Suprapubic skin (tissue), 4 donors: ENCODE results near the gene PTPRH. TPM values are rescaled to one million over a fixed set of nuclear protein-coding genes. Genes with fewer than 3 reads are reported as not detected.

ENCODE experiments used
- DNase-seq, 2 donors: peaks; one replicate each; pipeline ENCODE4 v3.0.0-alpha.2; 2019; ENCODE audit warnings: low spot score in 2 of 2
- H3K27ac ChIP-seq: fragments of 200-600 bp; sonication (generic); one replicate; pipeline ENCODE4 v1.5.1; 2019
- H3K27me3 ChIP-seq: fragments of 200-600 bp; sonication (generic); one replicate; pipeline ENCODE4 v1.5.1; 2019
- H3K36me3 ChIP-seq: fragments of 200-600 bp; sonication (generic); one replicate; pipeline ENCODE4 v1.5.1; 2019
- H3K4me1 ChIP-seq: fragments of 200-600 bp; sonication (generic); one replicate; pipeline ENCODE4 v1.5.1; 2019
- H3K4me3 ChIP-seq: fragments of 200-600 bp; sonication (generic); one replicate; pipeline ENCODE4 v1.5.1; 2019; ENCODE audit warnings: mild to moderate bottlenecking
- H3K9me3 ChIP-seq: fragments of 200-600 bp; sonication (generic); one replicate; pipeline ENCODE4 v1.5.1; 2019
- CTCF ChIP-seq, 2 donors: fragments of 200-600 bp in 1 of 2; fragments of 450-650 bp in 1 of 2; sonication (generic) in 1 of 2; IDR thresholded peaks; one replicate each; pipeline ENCODE4 v1.5.1; 2016 to 2019; ENCODE audit warnings: antibody characterized with exemption in 2 of 2, mild to moderate bottlenecking in 1 of 2, moderate library complexity in 1 of 2
- EP300 ChIP-seq: sonication (generic); formaldehyde crosslinking; IDR thresholded peaks from one replicate; pipeline ENCODE4 v1.6.1; 2017; ENCODE audit warnings: antibody characterized with exemption
- POLR2A ChIP-seq, 2 donors: fragments of 450-650 bp; IDR thresholded peaks; one replicate each; pipeline ENCODE4 v1.6.1; 2017; ENCODE audit warnings: antibody characterized with exemption in 2 of 2, mild to moderate bottlenecking in 2 of 2, moderate library complexity in 2 of 2
- POLR2AphosphoS5 ChIP-seq, 3 donors: sonication (generic); formaldehyde crosslinking; IDR thresholded peaks; one replicate each; pipeline ENCODE4 v1.6.1; 2017; ENCODE audit warnings: antibody characterized with exemption in 3 of 3
- WGBS: methylation state at CpG from one replicate; pipeline ENCODE4 v1.1.5; 2018; 5-methylcytosine and 5-hydroxymethylcytosine counted together
- total RNA-seq, 4 donors: library from RNA; depleted of rRNA; stranded (reverse); fragments of >200 nt; gene quantifications; one replicate each; pipeline ENCODE4 v1.1.0, GENCODE V29; 2016

Gene PTPRH
- total RNA-seq, 4 donors from 2014 or later = 0.34 to 1.4 (median 1.1) TPM; not detected in 1

DNA sequence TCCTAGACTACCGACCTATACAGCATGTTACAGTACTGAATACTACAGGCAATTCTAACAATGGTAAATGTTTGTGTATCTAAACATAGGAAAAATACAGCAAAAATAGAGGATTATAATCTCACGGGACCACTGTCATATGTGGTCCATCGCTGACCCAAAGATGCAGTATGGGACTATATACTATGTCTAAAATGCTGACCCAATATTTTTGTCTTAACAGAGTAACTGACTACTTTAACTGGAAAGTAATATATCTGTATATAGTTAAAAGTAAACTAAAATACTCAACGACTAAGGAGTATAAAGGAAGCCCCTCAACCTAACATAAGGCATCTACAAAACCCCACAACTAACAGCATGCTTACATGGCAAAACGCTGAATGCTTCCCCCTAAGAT is 23.7 kb upstream of the PTPRH start:
- no peak for DNase-seq
- Histone ChIP-seq H3K27me3 (no peaks in the 10 kb centered on the region), H3K27ac (no peak overlapping the region), H3K9me3 (no peaks in the 10 kb centered on the region), H3K36me3 (peaks cover 95% of the 10 kb centered on the region), H3K4me3 (no peak overlapping the region), H3K4me1 (no peaks in the 10 kb centered on the region)
- TF ChIP-seq POLR2A (IDR thresholded peaks at IDR 0.05) (no peak), EP300 (no peak)
- WGBS = 93% methylated on average over 5 of the region's 5 CpGs

DNA sequence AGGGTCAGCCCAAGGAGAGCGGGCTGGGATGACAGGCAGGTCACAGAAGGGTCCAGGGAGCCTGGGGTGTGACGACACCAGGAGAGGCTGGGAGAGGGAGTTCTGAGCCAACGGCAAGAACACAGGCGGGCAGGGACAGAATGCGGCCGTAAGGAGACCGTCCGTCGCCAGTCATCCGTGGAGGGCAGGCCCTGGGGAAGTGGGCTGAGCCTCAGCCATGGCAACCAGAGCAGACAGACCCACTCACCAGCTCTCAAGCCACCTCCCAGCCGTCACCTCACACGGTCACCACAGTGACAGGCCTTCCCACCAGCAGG is 22.9 kb upstream of the PTPRH start:
- Histone ChIP-seq H3K4me3 (no peak overlapping the region), H3K9me3 (no peaks in the 10 kb centered on the region), H3K4me1 (no peaks in the 10 kb centered on the region), H3K27ac (no peak overlapping the region), H3K27me3 (no peaks in the 10 kb centered on the region), H3K36me3 (peaks cover 95% of the 10 kb centered on the region)
- TF ChIP-seq POLR2A (IDR thresholded peaks at IDR 0.05) (no peak), CTCF (IDR thresholded peaks at IDR 0.05) (no peak), POLR2AphosphoS5 (IDR thresholded peaks at IDR 0.05) (no peak), EP300 (no peak)
- no peak for DNase-seq
- 89% methylated on average over 11 of the region's 12 CpGs for WGBS

GRCh38 chr19:55231391-55232285 is 22.3 kb upstream of the PTPRH start:
- Histone ChIP-seq H3K27me3 (no peaks in the 10 kb centered on the region), H3K4me1 (no peaks in the 10 kb centered on the region), H3K36me3 (peaks cover 95% of the 10 kb centered on the region), H3K27ac (no peak overlapping the region), H3K4me3 (no peak overlapping the region), H3K9me3 (no peaks in the 10 kb centered on the region)
- no peak for TF ChIP-seq EP300
- TF ChIP-seq CTCF (IDR thresholded peaks at IDR 0.05) = no peak
- TF ChIP-seq POLR2A (IDR thresholded peaks at IDR 0.05) = no peak
- no peak for TF ChIP-seq POLR2AphosphoS5 (IDR thresholded peaks at IDR 0.05)
- DNase-seq = no peak
- WGBS = 92% methylated on average over 29 of the region's 30 CpGs

DNA sequence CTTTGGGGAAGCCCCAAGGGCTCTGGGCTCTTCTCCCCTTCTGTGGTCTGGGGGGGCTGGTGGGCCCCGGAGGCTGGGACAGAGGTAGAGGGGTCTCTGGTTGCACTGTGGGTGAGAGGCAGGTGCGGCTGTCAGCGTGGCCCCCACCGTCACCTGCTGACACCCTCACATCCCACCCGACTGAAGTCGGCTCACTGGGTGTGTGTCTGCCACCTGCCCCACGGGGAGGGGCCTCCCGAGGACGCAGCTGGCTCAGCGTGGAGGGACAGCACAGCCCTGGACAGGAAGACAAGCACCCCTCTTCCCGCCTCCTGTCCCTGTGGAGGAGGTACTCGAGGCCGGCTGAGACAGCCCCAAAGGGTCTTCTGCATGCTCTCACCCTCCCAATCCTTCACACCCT is 21.5 kb upstream of the PTPRH start:
- Histone ChIP-seq H3K27me3 (no peaks in the 10 kb centered on the region), H3K4me1 (no peaks in the 10 kb centered on the region), H3K9me3 (no peaks in the 10 kb centered on the region), H3K4me3 (no peak overlapping the region), H3K36me3 (peaks cover 89% of the 10 kb centered on the region), H3K27ac (no peak overlapping the region)
- TF ChIP-seq POLR2A (IDR thresholded peaks at IDR 0.05) (no peak), POLR2AphosphoS5 (IDR thresholded peaks at IDR 0.05) (no peak), CTCF (IDR thresholded peaks at IDR 0.05) (no peak), EP300 (no peak)
- no peak for DNase-seq
- no CpG with 5 or more reads among the region's 13 CpGs for WGBS

DNA sequence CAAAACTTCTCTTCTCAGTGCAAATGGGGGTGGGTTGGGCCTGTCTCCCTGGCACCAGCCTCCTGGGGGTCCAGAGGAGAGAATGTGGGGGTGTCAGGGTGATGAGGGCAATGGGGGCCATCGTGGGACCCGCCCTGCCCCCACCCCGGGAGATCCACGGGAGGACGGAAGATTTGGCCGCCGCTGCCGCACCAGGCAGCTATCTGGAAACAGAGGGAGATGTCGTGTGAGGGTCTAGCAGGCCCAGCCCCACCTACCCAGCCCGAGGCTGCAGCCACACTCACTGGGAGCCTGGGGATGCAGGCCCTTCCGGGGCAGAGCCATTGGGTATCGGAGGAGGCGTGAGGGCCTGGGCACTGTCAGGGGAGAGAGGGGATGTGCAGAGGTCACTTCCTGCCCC is 21.0 kb upstream of the PTPRH start:
- peaks cover 88% of the 10 kb centered on the region for H3K36me3 ChIP-seq
- 84% methylated on average over 13 of the region's 13 CpGs for WGBS

More for the DNA sequence above, 21.0 kb upstream of the PTPRH start:
- no peak for DNase-seq
- Histone ChIP-seq H3K27ac (no peak overlapping the region), H3K4me1 (no peaks in the 10 kb centered on the region), H3K4me3 (no peak overlapping the region), H3K27me3 (no peaks in the 10 kb centered on the region), H3K9me3 (no peaks in the 10 kb centered on the region)
- TF ChIP-seq CTCF (IDR thresholded peaks at IDR 0.05) (no peak), EP300 (no peak), POLR2AphosphoS5 (IDR thresholded peaks at IDR 0.05) (no peak), POLR2A (IDR thresholded peaks at IDR 0.05) (no peak)
